ENCODE measurements around the gene SMO. TPM values are rescaled to one million over a fixed set of nuclear protein-coding genes. Genes with fewer than 3 reads are reported as not detected.

SMO gene
- total and polyA plus RNA-seq, 9 of the 15 experiments (the other 6 are each of a cell fraction or from before 2014, with no cell fraction given): 0.05 to 0.13 (median 0.10) TPM; not detected in 5

- TF ChIP-seq ZNF398 (CRISPR knock-in tag; IDR thresholded peaks at IDR 0.05) (no peak), THRAP3 (IDR thresholded peaks at IDR 0.05; ENCODE audit: borderline replicate concordance) (no peak), TAL1 (IDR thresholded peaks at IDR 0.05) (no peak), HNRNPUL1 (IDR thresholded peaks at IDR 0.05; ENCODE audit: low read length) (no peak), MAZ (CRISPR knock-in tag; conservative IDR thresholded peaks at IDR 0.05 in 1 of 2, IDR thresholded peaks at IDR 0.05 in 1 of 2) (no peak), MAFK (IDR thresholded peaks at IDR 0.05; ENCODE audit: low read length) (no peak), ZNF407 (IDR thresholded peaks at IDR 0.05; ENCODE audit: low read depth) (no peak), NELFE (IDR thresholded peaks at IDR 0.05; ENCODE audit: insufficient read depth, insufficient read length) (no peak), MED1 (CRISPR knock-in tag; IDR thresholded peaks at IDR 0.05; ENCODE audit: borderline replicate concordance) (no peak), MAX (CRISPR knock-in tag; IDR thresholded peaks at IDR 0.05) (no peak), ZNF561 (CRISPR knock-in tag; conservative IDR thresholded peaks at IDR 0.05) (no peak), NFIX (CRISPR knock-in tag; IDR thresholded peaks at IDR 0.05; ENCODE audit: low read depth) (no peak), HLTF (IDR thresholded peaks at IDR 0.05) (no peak)
- WGBS (ENCODE audit: insufficient coverage, low coverage, missing lambda C conversion rate): 5% methylated on average over 5 of the region's 5 CpGs
- DNase-seq (ENCODE audit: extremely low read depth in 1 of 4, low spot score in 3 of 4) (peak in 1 of 4 experiments; percentile 10), ATAC-seq (no peak), FAIRE-seq (no peak)
- no peaks in the 10 kb centered on the region for H4K20me1 ChIP-seq (replicated peaks; ENCODE audit: control insufficient read depth, insufficient read depth, low read length)
- no peak overlapping the region for H3K4me2 ChIP-seq (ENCODE audit: insufficient read depth, low read length)
- no peaks in the 10 kb centered on the region for H3K9me3 ChIP-seq (replicated peaks; ENCODE audit: control insufficient read depth, insufficient read depth, low read depth, low read length)
- no peaks in the 10 kb centered on the region for H3K4me1 ChIP-seq (replicated peaks in 1 of 2; ENCODE audit: control insufficient read depth in 2 of 2, insufficient read depth in 2 of 2, low read length in 2 of 2)
- H2AFZ ChIP-seq (ENCODE audit: low read depth, low read length): no peak overlapping the region
- BruUV-seq (replicated peaks): no TSS peak
- no peak overlapping the region for H3K4me3 ChIP-seq
- intact Hi-C loops (cut with micrococcal nuclease): loop anchor here (5.0 kb wide), 1 partner anchor 111 kb away; no protein-coding TSS in a partner anchor
- H3K27ac ChIP-seq (ENCODE audit: extremely low read depth, low read depth, low read length): no peak overlapping the region
- ChIA-PET POLR2A (interaction anchor here (0.9 kb wide), 1 partner anchor 10 kb away, joined by 3 read pairs; no protein-coding TSS in a partner anchor), CTCF (ENCODE audit: low intra/inter-chr PET ratio) (no interaction called here)
- H3K36me3 ChIP-seq (ENCODE audit: control insufficient read depth, insufficient read depth, low read length): no peaks in the 10 kb centered on the region
- H3K79me2 ChIP-seq (ENCODE audit: control insufficient read depth, insufficient read depth, low read length): no peaks in the 10 kb centered on the region
- no peaks in the 10 kb centered on the region for H3K9me1 ChIP-seq (ENCODE audit: control insufficient read depth, insufficient read depth, low read length)
- peaks cover 16 to 41% of the 10 kb centered on the region in 2 experiments; a peak in 4 of 5 replicates for H3K27me3 ChIP-seq (ENCODE audit: control insufficient read depth in 2 of 2, insufficient read depth in 2 of 2, low read length in 2 of 2)
- in situ Hi-C loops (cut with MboI): no loop called here
- no peak overlapping the region for H3K9ac ChIP-seq (ENCODE audit: insufficient read depth in 1 of 2, low read depth in 2 of 2, low read length in 2 of 2)
Measured at GRCh38 chr7:129161524-129162225, 26.8 kb upstream of the SMO start.

Data from K562 (cell line).